Middle frontal gyrus (tissue), 1 donor: ENCODE results near the gene VASH2.
"Not testable (repeated sequence)": the region's sequence is repeated elsewhere in the genome, so short reads cannot be mapped to it uniquely, and the experiment has no call there.

Source experiments
- DNase-seq: peaks from one replicate; pipeline ENCODE4 v3.0.0-alpha.2; 2015; ENCODE audit warnings: low spot score; ENCODE audit errors: extremely low spot score

VASH2 gene

DNA sequence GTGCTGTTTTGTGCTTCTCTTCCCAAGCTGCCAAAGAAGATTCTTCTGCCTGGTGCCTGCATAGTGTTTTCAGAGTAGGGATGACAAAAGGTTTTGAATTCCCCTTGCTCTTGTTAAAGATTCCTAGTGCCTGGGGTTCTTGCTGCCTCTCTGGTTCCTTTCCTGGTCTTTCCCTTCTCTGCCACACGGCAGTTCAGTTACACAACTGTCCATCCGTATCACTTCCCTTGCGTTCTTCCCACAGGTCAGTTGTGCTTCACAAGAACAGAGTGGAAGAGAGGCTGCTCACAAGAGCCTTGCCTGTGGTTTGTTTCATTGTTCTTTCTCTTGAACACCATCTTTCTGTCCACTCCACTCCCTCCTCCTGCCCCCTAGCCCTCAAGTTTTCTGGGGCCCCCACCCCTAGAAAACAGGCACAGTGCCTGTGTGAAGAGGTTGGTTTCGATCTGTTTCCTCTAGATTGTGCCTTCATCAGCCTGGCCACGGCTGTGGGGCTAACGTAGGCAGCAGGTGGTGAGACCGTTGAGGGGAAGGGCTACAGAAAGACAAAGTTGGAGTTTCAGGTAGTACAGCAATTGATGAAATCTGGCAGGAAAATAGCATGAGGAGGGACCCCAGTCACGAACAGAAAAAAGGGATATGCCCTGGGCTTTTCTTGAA lies 5.8 kb downstream of the VASH2 start:
- DNase-seq: no peak

DNA sequence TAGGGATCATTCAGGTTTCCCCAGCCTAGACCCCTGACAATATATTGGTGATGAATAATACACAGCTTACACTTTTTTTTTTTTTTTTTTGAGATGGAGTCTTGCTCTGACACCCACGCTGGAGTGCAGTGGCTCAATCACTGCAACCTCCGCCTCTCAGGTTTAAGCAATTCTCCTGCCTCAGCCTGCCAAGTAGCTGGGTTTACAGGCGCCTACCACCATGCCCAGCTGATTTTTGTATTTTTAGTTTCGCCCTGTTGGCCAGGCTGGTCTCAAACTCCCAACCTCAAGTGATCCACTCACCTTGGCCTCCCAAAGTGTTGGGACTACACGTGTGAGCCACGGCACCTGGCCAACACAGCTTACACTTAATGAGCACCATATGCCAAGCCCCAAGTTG lies 7.2 kb downstream of the VASH2 start:
- no peak for DNase-seq

DNA sequence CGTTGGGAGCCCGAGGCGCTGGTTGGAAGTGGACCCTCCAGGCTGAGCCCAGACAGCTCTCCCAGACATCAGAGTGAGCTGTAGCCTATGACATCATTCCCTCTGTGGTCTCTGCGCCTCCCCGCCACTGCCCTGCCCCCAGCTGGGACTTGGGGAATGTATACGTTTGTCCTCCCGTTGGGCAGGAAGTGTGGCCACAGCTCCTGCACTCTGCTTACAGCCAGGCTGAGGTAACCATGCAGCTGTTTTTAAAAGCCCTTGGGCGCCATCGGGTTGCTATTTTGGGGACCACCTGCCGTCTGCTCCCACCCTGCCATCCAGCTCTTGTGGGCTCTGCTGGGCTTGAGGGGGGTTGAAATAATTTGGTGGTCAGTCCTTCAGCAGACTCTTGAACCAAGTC lies 7.8 kb downstream of the VASH2 start:
- no peak for DNase-seq

DNA sequence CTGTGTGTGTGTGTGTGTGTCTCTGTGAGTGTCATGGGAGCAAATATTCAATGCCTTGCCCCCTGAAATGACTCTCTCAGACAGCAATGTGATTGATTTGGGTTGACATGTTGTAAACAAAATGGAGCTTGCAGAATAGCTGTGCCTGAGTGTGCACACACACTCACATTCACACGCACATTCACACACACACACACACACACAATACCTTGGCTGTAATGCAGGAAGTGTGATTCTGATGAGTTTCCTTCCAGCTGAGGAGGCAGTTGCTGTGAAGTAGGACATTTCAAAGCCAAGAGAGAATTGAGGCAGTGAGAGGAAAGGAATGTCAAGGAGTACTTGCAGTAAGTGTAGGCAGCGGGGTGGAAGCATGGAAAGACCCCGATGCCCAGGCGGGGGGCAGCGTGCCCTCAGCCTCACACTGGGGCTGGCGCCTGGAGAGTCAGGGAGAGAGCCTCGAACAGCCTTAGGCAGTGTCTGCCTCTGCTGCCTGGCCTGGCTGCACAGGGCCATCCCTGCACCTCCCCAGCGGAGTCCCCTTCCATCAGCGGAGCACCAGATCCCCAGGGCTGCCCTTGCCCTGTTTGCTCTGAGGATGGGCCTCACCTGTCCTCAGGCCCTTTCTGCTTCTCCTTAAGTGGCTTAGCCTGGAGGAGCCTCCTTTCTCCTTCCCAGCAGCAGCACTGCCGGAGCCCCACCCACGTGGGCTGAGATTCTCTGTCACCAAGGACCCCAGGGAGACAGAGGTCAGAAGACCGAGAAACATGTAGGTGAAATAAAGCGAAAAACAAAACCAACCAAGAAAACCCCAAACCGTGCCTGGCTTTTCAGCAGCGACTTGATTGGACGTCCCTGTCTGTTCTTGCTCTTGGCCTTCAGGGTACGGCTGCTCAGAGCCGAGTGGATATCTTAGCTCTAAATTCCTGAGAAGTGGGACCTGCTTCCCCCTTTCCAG lies 9.2 kb downstream of the VASH2 start:
- no peak for DNase-seq

DNA sequence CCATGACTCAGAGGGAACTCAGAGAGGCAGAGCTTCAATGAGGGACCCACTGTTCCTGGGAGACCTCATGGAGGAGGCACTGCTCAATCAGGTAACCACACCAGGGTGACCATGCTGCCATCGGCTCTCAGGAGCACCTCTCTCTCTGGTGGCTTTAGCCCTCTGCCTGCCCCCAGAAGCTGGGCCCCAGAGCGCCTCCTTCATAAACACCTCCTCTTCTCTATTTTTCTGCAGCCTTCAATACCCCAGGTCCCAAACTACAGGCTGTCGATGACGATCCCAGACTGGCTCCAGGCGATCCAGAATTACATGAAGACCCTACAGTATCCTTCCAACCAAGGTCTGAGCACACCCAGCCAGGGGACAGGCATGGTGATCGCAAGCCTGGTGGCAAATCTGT lies 10.6 kb downstream of the VASH2 start:
- DNase-seq: no peak

DNA sequence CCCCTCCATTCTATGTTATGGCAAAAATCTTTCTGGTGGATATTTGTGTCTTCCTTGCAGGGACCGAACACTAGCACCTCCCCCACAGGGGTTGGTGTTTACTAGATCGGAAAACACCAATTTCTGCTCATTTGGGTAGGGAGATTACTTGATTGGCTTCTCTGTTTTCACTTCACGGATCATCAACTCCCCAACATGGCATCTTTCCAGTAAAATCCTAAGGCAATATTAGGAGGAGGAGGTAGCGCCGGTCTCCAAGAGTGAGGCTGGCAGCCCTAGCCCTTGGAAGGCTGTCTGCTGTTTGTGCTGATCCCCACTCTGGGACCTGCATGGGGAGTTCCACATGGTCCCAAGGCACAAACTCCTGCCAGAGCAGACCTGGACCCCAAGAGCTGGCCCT lies 12.2 kb downstream of the VASH2 start:
- no peak for DNase-seq

DNA sequence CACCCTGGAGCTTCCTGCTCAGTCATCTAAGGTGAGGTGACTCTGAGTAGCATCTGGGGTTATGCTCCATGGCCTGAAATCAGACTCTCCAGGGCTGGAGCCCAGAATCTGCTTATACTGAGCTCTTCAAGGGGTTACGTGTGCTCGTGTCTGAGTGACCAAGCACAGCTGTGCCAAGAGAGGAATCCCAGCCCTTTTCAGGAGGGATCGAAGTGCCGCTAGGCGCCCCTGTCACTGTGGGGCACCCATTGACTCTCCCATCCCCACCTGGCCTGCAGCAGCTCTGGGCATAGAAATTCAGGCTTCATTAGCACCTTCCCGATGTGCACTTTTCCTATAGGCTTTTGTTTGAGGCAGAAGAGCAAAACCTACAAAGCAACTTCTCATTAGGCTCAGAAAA lies 13.8 kb downstream of the VASH2 start:
- DNase-seq: no peak

DNA sequence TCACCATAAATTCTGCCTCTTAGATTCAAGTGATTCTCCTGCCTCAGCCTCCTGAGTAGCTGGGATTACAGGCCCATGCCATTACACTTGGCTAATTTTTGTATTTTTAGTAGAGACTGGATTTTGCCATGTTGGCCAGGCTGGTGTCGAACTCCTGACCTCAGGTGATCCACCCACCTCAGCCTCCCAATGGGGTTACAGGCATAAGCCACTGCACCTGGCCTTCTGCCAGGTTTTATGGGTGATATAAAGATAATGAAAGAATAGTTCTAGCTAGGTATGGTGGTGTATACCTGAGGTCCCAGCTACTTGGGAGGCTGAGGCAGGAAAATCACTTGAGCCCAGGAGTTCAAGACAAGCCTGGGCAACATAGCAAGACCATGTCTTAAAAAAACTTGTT lies 14.7 kb downstream of the VASH2 start:
- DNase-seq: not testable (repeated sequence)

DNA sequence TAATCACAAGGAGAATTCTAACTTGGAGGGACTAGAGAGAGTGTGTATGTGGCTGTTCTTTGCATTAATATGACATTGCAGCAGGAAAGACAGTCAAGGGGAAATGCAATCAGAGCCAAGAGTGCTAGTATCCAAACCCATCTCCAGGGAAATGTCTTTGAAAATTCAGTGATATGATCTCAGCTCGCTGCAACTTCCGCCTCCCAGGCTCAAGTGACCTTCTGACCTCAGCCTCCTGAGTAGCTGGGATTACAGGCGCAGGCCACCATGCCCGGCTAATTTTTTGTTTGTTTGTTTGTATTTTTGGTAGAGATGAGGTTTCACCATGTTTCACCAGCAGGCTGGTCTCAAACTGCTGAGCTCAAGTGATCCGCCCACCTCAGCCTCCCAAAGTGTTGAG lies 16.3 kb downstream of the VASH2 start:
- DNase-seq: no peak

DNA sequence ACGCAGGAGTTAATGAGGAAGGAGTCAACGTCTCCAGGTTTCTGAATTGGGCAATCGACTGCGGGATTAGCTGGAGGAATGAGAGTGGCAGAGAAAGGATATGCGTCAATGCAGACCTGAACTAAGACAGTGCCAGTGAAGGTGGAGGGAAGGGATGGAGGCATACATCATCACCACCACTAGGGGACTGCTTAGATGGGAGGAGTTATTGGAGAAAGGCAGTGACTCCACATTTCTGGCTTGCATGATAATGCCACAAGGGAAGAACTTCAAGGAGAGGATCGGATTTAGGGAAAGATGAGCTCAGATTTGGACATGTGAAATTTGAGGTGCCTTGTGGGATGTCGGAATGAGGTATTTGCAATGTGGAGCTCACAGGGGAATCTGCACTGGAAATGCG lies 17.5 kb downstream of the VASH2 start:
- DNase-seq: no peak

DNA sequence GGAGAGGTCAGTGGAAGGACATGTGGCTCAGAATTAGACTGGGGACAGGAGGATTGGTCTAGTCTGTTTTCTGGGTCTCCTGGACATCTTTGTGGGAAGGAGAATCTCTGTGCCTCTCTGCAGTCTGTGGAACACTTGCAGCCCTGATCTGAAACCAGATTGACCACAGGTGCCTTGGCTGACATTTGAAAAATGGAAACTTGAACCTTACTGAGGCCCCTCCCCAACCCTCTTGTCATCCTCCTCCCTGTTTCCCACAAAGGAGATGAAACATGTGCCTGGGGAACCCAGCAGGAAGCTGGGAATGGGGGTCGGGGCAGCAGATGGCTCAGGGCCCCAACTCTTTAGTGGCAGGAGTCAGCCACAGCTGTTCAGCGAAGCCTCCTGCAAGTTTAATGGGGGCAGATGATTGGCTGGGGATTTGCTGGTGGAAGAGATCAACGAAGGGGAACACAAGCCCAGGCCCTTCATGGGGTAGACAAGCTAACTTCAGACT lies 18.1 kb downstream of the VASH2 start:
- DNase-seq: no peak

DNA sequence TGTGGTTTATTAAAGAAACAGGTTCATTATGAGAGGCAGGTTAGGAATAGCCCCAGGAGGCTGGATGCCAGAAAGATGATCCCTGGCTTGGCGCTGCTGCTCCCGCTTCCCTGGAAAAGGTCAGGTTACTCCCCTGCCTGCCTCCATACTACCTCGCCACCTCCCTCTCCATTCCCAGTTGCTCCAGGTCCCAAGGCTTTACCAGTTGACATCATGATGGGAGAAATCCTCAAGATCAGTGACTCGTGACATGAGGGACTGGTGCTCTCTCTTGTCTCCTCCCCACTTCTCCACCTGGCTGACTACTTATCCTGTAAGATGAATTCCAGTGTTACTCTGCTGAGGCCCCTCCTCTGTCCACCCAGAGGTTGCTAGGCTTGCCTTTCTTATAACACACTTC lies 19.7 kb downstream of the VASH2 start:
- no peak for DNase-seq

DNA sequence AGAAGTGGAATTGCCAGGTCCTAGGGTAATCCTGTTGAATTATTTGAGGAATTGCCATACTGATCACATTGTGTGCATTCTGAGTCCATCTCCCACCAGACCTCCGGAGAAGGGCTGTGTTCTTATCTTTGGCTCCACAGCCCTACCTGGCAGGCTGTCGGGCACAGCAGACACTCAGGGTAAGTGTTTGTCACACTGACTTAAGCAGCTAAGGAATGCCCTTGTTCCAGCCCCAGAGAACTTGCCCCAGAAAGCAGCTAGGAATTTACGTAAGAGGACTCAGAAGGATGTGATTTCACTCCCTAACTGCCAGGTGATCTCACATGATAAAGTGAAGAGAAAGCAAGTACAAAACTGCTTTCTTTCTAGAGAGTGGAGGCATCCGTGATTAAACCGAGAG lies 21.0 kb downstream of the VASH2 start:
- DNase-seq: no peak

DNA sequence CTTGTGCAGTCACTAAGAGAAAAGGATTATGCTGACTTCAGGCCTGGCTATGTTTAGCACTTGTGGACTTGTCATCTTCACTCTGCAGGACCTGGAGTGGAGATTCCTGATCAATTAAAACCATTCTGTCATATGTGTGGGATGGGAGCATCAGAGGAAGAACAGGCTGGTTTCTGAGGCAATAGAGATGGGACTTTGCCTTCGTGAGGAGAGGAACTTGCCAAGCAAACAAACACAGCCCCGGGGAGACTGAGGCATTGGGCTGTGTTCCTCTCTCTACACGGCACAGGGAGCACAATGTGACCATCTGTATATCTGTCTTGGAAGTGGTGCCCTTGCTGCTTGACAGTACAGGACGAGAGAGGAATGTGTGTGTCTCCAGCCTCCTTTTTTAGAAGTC lies 23.1 kb downstream of the VASH2 start:
- DNase-seq: no peak

DNA sequence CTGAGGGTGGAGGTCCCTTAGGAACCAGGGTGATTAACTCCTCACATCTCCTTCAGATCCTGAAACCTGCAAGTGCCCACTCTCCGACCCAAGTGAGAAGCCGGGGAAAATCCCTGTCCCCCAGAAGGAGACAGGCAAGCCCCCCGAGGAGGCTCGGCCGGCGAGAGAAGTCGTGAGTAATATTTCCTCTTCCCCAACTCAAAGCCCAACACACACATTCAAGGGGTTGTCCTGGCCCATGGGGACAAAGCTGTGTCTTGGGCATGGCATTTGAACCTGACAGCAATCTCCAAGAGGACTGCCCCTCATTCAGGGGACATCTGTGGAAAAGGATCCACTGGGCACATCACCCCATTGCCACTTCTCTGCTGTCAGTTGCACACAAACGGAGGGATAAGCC lies 23.6 kb downstream of the VASH2 start:
- no peak for DNase-seq

DNA sequence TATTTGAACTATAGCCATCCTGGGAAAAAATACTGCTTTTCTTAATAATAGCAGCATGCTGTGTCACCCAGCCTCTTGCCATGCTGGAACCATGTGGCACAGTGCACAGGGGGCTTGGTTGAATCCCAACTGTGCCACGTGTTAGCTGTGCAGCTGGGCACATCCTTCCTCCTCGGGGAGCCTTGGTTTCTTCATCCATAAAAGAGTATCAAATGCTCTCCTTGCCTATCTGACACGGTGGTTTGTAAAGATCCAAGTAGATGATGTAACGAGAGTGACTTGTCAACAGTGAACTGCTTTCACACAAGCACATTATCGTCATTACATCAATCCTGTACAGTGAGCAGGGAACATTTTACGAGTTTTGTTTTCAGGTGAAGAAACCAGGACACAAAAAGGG lies 24.4 kb downstream of the VASH2 start:
- DNase-seq: no peak

DNA sequence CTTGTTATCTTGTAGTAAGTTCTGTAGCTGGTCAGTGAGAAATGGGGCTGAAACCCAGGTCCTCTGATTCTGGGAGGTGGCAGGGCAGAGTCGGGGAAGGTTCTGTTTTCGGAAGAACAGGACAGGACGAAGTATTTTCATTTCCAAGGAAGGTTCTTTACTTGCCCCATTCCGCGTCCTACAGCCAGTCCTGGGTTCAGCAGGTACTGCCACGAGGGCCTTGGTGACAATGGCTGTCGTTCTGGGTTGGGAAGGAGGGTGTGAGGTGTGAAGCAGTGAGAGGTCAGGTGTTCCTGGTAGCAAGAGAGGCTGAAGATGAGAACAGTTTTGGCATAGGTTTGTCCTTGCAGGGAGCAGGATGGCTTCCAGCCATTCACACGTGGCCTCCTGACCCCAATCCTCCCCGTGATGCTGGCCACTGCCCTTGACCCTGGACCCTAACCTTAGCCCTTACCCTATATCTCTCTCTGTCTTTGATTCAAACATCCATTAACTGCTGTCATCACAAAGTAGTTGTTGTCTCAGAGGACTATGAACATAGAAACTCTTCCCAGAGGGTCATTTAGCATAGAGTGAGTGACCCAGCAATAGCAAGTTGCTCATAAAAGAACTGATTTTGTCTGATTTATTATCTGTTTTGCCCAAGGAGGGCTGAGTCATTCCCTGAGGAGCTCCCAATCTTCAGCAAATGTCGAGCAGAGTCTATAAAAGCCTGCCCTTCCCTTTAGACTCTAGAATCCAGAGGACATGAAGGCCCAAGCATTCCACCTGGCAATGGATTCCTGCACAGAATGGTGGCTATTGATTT lies 25.0 kb downstream of the VASH2 start:
- no peak for DNase-seq

DNA sequence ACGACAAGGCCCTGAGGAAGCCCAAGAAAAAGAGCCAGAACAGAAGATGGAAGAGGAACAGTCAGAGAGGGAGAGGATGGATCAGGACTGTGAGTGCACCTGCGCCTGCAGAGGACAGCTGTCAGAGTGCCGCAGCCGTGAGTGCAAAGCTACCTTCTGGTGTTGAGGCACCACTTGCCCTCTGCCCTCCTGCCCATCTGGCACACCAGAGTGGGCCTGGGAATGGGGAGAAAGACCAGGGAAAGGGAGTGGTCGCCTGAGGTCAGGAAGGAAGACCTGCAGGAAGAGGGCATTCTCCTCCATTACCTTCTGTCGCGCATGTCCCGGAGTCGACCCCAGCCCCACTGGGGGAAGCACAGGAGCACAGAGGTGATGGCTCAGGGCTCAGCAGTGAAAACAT lies 26.2 kb downstream of the VASH2 start:
- DNase-seq: no peak

DNA sequence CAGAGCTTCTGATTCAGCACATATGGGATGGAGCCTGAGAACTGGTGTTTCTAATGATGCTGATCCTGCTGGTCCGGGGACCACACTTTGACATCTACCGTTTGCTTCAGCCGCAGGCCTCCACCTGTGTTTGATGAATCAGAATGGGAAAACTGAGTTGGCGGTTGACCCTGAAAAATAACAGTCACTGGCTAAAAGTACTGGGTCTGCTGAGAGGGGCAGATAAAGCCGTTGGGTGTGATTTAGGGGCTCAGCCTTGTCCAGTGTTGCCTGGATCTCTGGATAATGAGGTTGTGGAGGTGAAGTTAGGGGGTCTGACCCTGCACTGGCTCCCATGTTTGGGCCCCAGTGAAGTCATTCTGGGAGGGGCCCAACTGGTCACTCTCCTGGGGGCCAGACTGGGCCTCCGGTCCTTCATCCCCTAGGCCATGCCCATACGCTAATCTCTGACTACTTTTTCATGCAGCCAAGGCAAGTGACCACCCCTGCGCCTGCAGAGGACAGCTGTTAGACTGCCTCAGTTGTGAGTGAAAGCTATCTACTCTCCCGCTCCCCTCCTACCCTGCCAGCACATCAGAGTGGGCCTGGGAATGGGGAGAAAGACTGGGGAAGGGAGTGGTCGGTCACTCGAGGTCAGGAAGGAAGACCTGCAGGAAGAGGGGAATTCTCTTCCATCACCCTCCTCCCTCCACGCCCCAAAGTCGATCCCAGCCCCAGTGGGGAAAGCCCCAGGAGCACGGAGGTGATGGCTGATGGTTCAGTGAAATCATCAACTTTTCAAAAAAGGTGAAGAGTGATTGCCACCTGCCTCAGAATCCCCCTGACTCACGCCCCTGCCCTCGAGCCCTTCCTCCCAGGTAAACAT lies 27.7 kb downstream of the VASH2 start:
- no peak for DNase-seq

DNA sequence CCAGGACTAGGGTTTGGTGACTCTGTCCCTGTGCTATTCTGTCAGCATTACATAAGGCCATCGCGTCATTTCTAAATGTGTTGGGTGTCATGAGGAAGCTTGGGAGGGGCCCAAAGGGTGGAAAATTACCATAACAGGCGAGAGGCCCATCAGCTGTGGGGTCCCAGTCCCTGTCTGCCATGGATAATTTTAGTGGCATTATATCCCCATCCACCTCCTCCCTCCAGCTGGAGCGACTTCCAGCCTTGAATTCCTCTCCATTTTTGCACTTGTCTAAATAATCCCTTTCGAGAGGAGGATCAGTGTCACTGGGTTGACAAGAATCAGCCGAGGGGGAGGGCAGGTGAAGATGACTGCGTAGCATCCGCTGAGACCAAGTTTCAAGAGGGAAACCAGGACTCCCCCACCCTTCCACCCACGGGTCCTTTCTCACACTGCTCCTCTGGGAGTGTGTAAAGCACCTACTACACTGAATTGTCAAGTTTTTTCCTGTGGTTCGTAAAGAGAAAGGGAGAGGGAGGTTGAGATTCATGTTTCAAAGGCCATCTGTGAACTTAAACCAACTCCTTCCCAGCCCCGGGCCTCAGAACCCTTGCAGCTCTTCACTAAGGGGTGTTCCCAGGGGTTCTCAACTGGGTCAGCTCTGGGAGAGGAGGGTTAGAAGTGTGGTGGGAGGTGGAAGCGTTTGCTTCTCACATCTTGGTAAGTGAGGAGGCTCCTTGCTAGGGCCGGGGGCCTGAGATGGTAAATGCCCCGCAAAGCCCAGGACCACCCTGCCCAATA lies 29.2 kb downstream of the VASH2 start:
- DNase-seq: no peak
